Psoas muscle (tissue), 8 donors: ENCODE data around the gene MAMSTR. TPM values are rescaled to one million over a fixed set of nuclear protein-coding genes. Genes with fewer than 3 reads are reported as not detected.

Experiments
- ATAC-seq, 4 donors: fragments of 200-7000 bp; cut with Tn5 transposase; one replicate each; pipeline ENCODE4 v1.9.1; 2020; ENCODE audit warnings: moderate library complexity in 3 of 4, mild to moderate bottlenecking in 2 of 4
- DNase-seq, 2 donors: peaks; one replicate each; pipeline ENCODE4 v3.0.0-alpha.2; 2020
- H3K27ac ChIP-seq: fragments of 200-600 bp; one replicate; pipeline ENCODE4 v1.8.0; 2022
- H3K27me3 ChIP-seq, 3 donors: fragments of 200-600 bp in 1 of 3; one replicate each; pipeline versions ENCODE4 v1.6.1 to v1.8.0; 2013 to 2022; ENCODE audit warnings: low read length in 2 of 3, mild to moderate bottlenecking in 2 of 3, moderate library complexity in 1 of 3; ENCODE audit not compliant: insufficient read depth in 3 of 3
- H3K36me3 ChIP-seq, 2 donors: fragments of 200-600 bp in 1 of 2; one replicate each; pipeline versions ENCODE4 v1.6.1 to v1.8.0; 2013 to 2022; ENCODE audit warnings: low read depth in 1 of 2, mild to moderate bottlenecking in 1 of 2, moderate library complexity in 1 of 2; ENCODE audit not compliant: insufficient read depth in 1 of 2
- H3K4me1 ChIP-seq: fragments of 200-600 bp; one replicate; pipeline ENCODE4 v1.8.0; 2022
- H3K4me3 ChIP-seq: fragments of 200-600 bp; one replicate; pipeline ENCODE4 v1.8.0; 2022; ENCODE audit warnings: mild to moderate bottlenecking
- H3K9me3 ChIP-seq: fragments of 200-600 bp; one replicate; pipeline ENCODE4 v1.8.0; 2022
- CTCF ChIP-seq: fragments of 200-600 bp; IDR thresholded peaks from one replicate; pipeline ENCODE4 v1.8.0; 2022; ENCODE audit warnings: antibody characterized with exemption
- WGBS, 3 donors: extraction: QIAGEN DNeasy Blood & Tissue Kit; methylation state at CpG; one replicate each; pipeline versions ENCODE4 v1.1.6 to v1.1.7; 2013; 5-methylcytosine and 5-hydroxymethylcytosine counted together
- intact Hi-C, 2 donors: fragments of 100-400 bp; cut with DNase I; formaldehyde crosslinking; loops; one replicate each; pipeline versions ENCODE4 v1.11.0 to v1.14.2; 2022
- polyA plus RNA-seq, 3 donors: library from polyadenylated mRNA; stranded (reverse); fragments of 200-250 nt; gene quantifications; one replicate each; pipeline ENCODE4 v1.2.3, GENCODE V29; 2013
- total RNA-seq, 4 donors: library from RNA; stranded (reverse); fragmentation: NEBNext Ultra II Directional in 2 of 4; extraction: Animal tissue kit (Norgen Biotek cat#: 25700) in 2 of 4; gene quantifications; one replicate each; pipeline versions ENCODE4 v1.2.1 to v1.2.4, GENCODE V29; 2021 to 2023
- donor health status: healthy with polysubstance abuse.
- donor health status: DM: no; HTN: no; CAD: no; lungs with moderate emphysema.
- donor health status: Bipolar disorder and iron deficiency.
- donor health status: healthy.
- donor health status: DM: yes; HTN: yes; CAD: no.
- donor health status: DM: no; HTN: no; CAD: no.
- donor health status: DM: no; HTN: no; CAD: no.
- donor health status: DM: yes; HTN: yes; CAD: no.

Gene MAMSTR
- total and polyA plus RNA-seq, 7 donors, result 3.1 to 50.9 (median 10.5) TPM

GRCh38 chr19:48703316-48703715, 16.2 kb downstream of the MAMSTR start:
- no peaks in the 10 kb centered on the region for H3K9me3 ChIP-seq
- TF ChIP-seq CTCF, result no peak
- intact Hi-C loops, result no loop called here
- 94 to 96% (median 96%) methylated on average over 22 to 23 of the region's 23 CpGs for WGBS, 3 donors
- H3K4me1 ChIP-seq, result no peaks in the 10 kb centered on the region
- no peaks in the 10 kb centered on the region for H3K36me3 ChIP-seq
- DNase-seq, result no peak
- no peak overlapping the region for H3K4me3 ChIP-seq
- no peak for ATAC-seq
- no peaks in the 10 kb centered on the region for H3K27me3 ChIP-seq
- H3K27ac ChIP-seq, result no peak overlapping the region

- no peaks in the 10 kb centered on the region for H3K4me1 ChIP-seq
- H3K4me3 ChIP-seq, result no peak overlapping the region
- H3K9me3 ChIP-seq, result no peaks in the 10 kb centered on the region
- TF ChIP-seq CTCF, result no peak
- intact Hi-C loops, result no loop called here
- peaks cover 0 to 1% (median 0%) of the 10 kb centered on the region in 3 donors for H3K27me3 ChIP-seq
- H3K27ac ChIP-seq, result no peak overlapping the region
- H3K36me3 ChIP-seq, result no peaks in the 10 kb centered on the region
- ATAC-seq (no peak), DNase-seq (no peak)
- WGBS, 3 donors, result 91 to 93% (median 91%) methylated on average over 13 of the region's 13 CpGs
These were observed 16.8 kb downstream of the MAMSTR start for GRCh38 chr19:48702701-48703100.

- DNase-seq, result no peak
- intact Hi-C loops, result no loop called here
- no peaks in the 10 kb centered on the region for H3K9me3 ChIP-seq
- no peak for ATAC-seq
- WGBS, 3 donors, result 50 to 56% (median 53%) methylated on average over 4 of the region's 4 CpGs
- H3K36me3 ChIP-seq, result no peaks in the 10 kb centered on the region
- H3K27ac ChIP-seq, result no peak overlapping the region
- no peaks in the 10 kb centered on the region for H3K4me1 ChIP-seq
- TF ChIP-seq CTCF, result no peak
- H3K27me3 ChIP-seq, result peaks cover 0 to 17% (median 5%) of the 10 kb centered on the region in 3 donors
- no peak overlapping the region for H3K4me3 ChIP-seq
These were observed 21.5 kb downstream of the MAMSTR start for GRCh38 chr19:48698046-48698445.

GRCh38 chr19:48696353-48697010, 23.0 kb downstream of the MAMSTR start:
- no peak overlapping the region for H3K27ac ChIP-seq
- H3K4me1 ChIP-seq, result no peaks in the 10 kb centered on the region
- intact Hi-C loops, result no loop called here
- H3K9me3 ChIP-seq, result no peaks in the 10 kb centered on the region
- ATAC-seq (peak in 2 of 4 donors; percentile 21), DNase-seq (no peak)
- H3K27me3 ChIP-seq, result peaks cover 0 to 17% (median 5%) of the 10 kb centered on the region in 3 donors
- 9 to 14% (median 13%) methylated on average over 30 to 34 of the region's 34 CpGs for WGBS, 3 donors
- no peak for TF ChIP-seq CTCF
- no peaks in the 10 kb centered on the region for H3K36me3 ChIP-seq
- H3K4me3 ChIP-seq, result peak overlapping the region; percentile 45
